ENCODE data around the gene CELSR1.

CELSR1 gene

DNA sequence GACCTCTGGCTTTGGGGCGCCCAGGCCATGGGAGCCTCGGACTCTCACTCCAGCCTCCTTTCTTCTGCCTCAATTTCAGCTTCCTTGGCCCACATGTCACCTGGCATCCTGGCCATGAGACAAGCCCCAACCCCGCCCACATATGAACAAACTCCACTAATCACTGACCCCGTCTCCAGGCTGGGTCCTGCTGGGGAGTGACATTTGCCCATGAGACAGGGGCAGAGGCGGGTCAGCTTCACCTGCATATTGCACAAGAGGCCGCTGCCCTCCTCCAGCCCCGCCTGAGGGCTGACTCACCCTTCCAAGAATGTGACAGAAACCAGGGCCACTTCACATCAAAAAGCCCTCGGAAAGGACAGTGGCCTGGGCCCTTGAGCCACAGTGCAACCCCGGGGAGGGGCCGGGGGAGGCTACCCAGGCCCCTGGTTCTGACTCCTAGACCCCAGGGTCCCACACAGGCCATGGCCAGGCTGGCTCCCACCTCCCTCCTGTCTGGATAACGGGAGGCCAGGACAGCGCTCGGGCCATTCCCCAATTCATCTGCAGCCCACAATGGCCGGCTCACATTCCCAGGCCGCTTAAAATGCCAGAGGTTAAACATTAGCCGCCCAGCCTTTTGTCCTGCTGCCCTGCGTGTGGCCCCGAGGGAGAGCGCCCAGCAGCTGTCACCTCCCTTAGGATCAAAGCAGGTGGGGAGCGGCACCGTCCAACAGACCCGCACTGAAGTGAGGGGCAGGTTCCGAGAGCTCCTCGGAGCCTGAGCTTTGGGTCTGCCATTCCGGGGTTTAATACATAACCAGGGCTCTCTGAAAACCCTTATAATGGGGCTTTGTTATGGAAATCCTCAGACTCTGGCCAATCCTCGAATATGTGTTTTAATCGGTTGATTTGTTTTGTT is 159.6 kb downstream of the CELSR1 start:
- peak; percentile 14 for DNase-seq (ENCODE audit: low read depth)

DNA sequence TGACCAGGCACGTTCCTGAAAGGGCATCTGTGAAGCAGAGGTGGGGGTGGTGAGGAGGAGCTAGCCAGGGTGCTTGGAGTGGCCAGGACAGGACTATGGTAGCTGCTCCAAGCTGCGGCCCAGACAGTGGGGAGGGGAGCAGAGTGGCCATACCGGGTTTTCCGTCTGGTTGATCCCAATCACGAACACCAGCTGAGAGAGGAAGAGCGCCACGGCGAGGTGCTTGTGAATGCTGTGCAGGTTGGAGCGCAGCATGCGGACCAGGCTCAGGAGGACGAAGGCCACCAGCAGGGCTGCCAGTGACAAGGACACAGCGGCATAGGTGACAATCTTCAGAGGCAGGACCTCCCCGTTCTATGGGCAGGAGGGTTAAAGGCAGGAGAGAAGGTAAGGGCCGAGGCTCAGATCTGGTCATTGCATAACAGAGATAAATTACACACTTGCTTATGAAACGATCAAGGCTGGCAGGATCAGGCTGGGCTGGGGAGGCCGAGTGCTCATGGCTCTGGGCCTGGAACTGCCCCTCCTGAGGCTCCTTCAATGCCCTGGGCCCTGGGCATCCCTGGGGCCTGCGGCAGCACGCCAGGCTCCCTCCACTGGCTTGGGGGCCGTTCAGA is 160.4 kb downstream of the CELSR1 start:
- DNase-seq (ENCODE audit: low read depth): no peak

DNA sequence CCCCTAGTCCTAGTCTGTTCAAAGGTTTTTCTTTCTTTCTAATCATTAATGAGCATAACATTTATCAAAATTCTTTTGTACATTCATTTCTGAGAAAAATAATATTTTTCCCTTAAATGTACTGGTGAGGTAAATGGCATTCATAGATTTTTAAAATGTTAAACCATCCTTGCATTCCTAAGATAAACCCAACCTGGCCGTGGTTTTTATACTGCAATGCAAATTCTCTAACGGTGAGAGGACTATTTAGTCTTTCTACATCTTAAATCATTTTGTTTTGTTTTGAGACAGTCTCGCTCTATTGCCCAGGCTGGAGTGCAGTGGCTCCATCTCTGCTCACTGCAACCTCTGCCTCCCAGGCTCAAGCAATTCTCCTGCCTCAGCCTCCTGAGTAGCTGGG is 161.3 kb downstream of the CELSR1 start:
- DNase-seq (ENCODE audit: low read depth): no peak

DNA sequence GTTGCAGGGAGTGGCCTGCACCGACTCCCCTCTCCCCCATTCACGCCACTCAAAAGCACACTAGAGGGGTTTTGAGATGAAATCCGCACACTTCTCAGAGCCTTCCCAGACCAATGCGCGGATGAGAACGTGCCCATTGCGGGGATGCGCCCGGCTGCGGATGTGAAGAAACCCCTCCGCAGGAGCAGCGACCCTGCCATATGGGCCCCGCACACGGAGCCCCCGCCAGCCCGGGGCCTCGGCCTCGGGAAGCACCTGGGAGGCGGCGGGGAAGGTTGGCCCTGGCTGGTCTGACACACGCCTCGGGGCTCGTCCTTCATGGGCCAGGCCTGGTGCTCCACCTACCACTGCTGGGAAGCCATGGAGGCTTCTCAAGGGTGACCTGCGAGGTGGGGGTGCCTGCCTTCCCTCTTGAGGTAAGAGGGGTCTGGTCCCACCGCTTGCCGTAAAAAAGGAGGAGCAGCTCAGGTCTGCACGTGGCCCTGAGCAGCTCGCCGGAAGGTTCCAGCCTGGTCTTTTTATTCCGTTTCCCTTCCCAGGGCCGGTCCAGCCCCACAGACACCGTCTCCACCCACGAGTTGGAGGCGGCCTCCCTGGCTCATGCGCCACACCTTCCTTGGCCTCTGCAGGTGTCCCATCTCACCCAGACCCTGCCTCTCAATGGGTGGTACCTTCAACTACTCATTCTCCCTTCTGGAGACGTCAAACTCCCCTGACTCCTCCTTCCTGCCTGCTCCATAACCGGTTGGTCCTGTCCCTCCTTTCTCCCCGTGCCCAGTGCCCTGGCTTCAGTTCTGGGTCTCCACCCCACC is 162.6 kb downstream of the CELSR1 start:
- no peak for DNase-seq (ENCODE audit: low read depth)

DNA sequence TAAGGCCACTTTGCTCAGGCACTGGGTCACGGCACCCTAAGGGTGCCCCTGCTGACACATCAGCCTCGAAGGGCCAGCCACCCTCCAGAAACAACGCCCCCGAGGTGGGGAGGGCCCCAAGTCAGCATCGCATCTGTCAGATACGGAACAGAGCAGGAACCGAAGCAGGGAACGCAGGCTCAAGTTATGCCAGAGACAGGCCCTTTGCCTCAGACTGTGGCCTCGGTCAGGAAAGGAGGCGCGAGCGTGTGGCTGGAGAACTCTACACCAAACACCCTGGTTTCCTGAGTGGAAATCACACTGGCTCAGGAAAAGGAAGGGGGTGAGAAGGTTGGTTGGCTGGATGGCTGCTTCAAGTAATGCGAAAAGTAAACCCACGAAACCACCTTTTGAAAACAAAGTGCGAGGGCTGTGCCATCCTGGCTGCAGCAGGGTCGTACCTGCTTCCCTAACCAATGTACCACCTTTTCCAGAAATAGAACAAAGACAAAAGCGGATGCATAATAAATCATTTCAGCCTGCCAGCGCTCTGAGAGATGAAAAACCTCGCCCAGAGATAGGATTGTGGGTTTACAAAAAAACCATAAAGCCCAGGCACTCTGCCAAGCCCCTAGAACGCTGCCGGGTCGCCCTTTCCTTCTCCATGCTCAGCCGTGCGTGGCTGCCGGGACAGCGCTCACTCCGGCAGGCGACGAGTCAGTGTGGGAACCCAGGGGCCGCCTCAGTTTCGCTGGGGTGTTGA is 163.3 kb downstream of the CELSR1 start:
- no peak for DNase-seq (ENCODE audit: low read depth)

DNA sequence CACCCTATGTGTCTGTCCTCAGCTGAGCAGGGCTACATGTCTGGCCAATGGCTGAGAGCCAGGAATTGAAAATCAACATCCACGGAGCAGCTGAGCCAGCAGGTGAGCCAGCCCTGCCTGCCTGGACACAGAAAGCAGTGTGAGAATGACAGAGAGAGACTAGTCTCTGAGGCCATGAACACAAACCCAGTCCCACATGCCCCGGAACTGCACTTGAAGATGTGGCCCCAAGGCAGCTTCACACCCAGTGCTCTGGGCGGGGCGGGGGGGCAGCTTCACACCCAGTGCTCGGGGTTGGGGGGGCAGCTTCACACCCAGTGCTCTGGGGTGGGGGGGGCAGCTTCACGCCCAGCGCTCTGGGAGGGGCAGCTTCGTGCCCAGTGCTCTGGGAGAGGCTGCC is 164.3 kb downstream of the CELSR1 start:
- no peak for DNase-seq (ENCODE audit: low read depth)

DNA sequence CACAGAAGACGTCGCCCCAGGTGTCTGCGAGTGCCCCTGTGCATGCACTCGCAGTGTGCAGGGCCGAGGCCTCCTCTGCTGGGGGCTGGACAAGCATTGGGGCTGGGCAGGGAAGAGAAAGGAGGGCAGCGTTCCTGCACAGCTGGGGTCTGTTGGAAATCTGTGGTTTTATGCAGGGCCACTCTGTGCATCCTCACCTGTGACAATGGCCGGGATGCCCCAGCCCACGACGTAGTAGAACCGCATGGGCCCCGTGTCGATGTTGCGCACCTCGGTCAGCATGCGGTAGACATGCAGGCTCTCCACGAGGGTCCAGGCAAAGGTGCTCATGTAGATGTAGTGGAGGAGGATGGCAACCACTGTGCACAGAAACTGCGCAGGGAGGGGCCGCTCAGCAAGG is 164.7 kb downstream of the CELSR1 start:
- no peak for DNase-seq (ENCODE audit: low read depth)

DNA sequence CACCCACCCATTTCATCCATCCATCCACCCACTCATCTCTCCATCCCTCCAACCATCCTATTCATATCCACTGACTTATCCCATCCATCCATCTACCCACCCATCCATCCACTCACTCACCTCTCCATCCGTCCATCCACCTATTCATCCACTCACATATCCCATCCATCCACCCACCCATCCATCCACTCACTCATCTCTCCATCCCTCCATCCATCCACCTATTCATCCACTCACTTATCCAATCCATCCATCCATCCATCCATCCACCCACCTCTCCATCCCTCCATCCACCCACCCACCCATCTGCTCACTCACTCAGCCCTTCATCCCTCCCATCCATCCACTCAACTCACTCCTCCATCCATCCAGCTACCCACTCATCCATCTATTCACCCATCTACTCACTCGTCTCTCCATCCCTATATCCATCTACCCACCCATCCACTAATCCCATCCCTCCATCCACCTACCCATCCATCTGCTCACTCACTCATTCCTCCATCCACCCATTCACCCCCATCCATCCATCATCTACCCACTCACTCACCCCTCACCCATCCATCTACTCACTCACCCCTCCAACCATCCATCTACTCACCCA is 165.7 kb downstream of the CELSR1 start:
- no peak for DNase-seq (ENCODE audit: low read depth)

DNA sequence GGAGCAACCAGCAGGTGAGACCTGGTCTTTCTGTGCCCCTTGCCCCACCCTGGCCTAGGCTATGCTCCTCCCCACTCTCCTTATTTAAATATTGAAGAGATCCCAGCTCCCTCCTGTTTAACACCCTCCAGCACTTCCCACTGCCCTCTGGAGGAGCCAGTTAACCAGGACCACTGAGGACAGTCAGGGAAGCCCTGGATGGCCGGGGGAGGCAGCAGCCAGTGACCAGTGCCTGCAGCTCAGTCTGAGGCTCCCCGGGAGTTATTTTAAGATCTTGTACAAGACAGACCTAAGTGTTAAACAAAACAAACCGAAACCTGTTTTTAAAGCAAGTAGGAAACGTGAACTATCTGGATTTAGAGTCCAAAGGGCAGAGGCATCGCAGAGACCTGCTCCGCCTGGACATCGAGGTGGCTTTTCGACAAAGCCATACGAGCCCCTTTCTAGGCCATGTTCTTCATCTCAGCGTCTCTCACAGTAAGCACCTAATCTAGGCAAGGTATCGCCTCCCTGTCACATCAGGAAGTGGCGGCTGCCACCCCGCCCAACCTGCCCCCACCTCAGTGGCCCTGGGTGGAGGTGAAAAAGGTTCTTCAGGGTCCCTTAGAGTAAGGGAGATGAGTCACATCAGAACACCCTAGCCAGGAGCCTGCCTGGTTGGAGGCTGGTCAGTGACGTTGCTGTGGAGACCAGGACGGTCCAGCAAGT is 166.7 kb downstream of the CELSR1 start:
- no peak for DNase-seq (ENCODE audit: low read depth)

DNA sequence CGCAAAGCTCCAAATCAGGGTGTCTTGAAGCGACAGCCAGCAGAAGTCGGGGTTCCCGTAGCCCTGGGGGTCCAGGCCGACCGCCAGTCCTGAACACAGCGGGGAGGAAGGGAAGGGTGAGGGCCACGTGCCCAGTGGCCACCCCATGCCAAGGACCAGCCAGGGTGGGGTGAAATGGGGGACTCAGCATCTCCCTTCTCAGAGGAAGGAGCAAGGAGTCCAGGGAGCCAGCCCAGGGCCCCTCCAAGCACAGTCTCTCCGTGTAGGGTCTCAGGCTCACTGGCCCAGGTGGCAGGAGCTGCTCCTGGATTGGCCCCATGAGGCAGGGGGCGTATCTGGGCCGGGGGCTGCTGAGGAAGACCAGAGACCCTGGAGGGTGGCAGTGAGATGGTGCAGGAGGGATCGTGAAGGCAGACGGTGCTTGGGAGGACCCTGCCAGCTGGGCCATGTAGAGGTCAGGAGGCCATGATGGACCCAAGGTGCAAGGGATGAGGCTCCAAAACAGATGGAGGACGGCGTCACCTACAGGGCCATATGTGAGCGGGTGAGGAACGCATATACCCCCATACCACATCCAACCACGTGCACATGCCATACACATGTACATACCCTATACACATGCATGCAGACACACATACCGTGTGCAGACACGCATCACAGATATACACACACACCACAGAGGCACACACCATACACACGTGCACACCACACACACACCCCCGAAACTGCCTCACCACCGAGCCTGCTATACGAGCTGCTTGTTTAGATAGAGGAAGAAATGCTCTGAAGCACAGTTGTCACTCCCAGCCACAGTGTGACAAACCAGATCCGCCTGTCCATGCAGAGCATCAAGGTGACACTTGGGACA is 167.5 kb downstream of the CELSR1 start:
- DNase-seq (ENCODE audit: low read depth): no peak

DNA sequence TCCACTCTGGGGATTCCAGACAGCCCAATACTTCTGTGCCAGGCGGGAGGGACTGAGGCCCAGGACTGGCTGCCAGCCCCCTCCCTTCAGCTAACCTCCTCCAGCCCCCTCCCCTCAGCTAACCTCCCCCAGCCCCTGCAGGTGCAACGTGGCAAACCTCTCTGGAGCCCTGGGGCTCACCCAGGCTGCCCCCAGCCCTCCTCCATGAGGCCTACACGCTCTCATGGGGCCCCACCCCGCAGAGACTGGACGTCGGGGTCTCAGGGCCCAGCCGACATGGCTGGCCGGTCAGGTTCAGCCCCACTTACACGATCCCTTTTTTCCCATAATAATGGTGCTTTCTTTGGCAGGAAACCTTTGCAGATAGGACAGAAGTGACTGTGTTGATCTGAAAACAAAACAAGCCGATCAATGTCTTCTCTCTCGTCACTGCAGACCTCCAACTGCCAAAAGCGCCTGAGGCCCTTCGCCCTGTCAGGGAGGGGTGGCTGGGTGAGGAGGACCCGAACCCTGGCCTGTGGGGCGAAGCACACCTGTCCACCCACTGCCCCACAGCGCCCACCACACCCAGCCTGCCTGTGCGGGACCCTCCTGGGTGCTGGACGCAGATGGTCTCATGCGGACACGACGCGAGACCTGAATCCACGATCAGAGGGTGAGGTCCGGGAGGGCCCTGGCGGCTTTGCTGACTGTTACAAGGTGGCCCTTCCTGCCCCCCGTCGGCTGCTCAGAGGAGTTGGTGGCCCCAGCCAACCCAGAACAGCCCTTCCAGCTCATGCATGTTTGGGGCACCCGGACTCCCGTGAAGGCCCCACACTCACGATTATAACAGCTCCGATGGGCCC is 168.3 kb downstream of the CELSR1 start:
- DNase-seq (ENCODE audit: low read depth): no peak

DNA sequence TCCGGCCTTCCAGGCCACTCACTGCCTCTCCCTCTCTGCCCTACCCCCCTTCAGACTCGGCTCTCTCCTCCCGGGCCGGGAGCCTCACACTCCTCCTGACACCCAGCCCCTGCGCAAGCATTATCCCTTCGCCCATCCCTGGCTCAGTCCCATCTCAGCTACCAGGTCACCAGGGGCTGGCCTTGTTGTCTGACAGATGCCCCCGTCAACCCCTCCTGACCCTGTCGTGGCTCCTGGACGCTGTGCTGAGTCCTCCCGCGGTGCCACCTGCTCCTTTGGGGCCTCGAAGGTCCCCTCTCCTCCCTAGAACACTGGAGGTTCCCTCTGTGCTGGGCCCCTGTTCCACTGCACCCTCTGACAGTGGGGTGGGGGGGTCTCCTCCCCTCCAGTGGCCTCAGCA is 169.0 kb downstream of the CELSR1 start:
- DNase-seq (ENCODE audit: low read depth): no peak

DNA sequence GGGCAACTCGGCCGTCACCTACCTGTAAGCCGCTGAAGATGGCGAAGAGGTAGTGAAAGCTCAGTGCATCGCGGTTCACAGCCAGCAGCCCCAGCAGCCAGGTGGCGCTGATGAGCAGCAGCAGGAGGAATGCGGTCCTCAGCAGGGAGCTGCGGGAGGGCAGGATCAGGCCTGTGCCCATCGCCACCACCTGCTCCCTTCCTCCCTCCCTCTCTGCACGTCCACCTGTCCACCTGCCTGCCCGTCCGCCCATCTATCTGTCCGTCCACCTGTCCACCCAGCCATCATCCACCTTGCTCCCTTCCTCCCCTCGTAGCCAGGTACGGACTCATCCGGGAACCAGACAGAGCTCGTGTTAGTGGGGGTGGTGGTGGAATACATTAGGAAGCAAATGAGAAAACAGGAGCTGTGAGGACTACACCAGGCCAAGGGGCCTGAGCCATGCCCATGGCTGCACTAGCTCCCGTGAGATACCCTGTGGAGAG is 169.7 kb downstream of the CELSR1 start:
- no peak for DNase-seq (ENCODE audit: low read depth)

DNA sequence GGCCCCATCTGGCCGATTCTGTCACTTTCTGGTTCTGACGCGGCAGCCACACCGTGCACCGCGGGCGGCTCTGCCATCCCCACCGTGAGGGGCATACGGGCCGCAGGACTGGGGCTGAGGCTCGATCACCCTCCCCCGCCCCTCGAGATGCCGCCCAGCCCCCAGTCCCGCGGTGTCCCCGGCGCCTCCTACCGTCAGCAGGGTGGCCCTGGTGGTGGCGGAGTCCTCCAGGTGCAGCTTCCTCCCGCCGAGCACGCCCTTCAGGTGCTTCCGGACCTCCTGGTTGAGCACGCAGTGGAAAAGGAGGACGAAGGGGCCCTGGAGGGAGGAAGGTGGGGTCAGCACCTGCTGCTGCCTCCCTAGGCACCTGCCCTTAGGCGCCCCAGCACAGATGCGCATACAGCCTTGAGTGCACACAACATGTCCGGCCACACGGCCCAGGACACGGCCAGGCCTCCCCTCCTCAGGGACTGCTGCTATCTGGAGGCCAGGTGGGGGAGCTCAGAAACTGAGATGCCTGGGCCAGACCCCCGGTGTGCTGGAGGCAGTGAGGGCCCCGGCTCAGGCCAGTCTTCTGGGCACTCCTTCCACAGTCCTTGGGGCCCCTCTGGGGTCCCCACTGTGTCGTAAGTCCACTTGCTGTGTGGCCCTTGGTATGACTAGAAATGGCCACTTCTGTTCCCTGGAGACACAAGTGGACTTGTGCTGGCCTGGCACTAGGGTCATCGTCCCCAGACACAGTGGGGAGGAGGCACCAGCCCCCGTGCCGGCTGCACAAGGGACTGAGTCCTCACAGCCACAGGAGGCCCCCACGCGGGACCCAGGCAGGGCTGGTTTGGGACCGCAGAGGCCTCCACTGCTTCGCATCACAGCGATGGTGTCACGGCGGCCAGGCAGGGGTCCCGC is 170.4 kb downstream of the CELSR1 start:
- DNase-seq (ENCODE audit: low read depth): no peak

DNA sequence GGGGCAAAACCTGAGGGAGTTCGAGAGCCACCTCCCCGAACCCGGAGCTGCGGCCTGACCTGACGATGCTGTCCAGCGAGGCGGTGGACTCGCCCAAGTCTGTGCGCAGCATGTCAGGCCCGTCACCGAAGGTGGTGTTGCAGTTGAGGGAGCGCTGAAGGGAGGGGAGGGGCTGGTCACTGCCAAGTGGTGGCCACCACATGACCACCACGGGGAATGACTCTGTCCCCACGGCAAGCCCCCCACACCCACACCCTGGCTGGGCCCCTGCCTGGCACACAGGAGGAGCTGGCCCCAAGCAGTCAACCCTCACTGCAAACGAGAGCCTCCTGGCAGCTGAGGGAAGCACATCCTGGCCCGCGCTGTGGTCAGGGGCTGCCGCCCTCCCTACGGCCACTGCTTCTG is 171.1 kb downstream of the CELSR1 start:
- no peak for DNase-seq (ENCODE audit: low read depth)

DNA sequence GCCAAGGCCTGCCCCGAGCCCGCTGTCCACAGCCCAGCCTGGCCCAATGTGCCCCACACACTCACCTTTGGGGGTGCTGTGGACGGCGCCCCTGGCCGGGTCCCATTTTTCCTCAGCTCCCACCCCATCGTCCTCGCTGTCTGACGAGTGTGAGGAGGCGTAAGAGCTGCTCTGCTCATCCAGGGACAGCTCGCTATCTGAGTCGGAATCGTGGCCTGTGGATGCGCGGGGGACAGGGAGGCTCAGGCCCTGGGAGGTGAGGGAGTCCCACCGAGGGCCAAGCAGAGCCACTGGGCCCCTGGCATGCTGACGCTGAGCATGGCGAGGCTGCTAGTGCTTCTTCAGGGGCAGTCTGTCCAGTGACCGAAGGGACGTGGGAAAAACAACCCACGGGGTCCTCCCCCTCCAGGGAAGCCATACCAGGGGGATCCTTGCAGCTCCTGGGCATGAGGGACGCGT is 172.2 kb downstream of the CELSR1 start:
- DNase-seq (ENCODE audit: low read depth): no peak

DNA sequence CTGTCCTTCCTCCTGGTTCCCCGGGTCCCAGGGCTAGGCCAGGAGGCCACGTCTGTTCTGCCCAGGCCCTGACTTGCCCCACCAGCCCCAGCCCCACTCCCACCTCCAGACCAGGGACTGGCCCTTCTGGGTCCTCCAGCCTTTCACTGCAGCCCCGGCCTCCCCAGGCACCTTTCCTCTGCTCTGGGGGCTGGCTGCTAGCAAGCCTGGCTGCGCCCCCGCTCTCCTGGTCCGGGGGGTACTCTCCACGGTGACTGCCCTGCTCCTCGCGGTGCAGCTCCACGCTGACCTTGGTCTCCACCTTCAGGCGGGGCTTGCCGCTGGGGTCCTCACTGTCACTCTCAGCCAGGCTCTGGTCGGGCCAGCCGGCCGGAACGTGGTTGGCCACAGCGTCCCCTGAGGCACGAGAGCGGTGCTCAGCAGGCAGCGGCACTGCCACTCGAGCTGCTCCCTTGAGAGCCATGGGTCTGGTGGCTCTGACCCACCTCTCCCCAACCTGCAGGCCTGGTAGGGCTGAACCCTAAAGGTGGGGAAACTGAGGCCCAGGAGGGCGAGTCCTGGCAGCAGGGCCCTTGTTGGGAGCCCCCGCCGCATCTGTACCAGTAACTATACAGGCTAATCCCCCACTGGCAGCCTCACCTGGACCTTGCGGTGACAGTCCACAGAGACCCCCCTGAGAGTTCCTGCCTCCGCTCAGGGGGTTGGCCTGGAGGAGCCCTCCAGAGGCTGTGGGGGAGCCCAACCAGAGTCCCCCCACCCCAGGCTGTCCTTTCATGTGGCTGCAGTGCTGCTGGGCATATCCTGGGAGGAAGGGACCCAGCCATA is 172.9 kb downstream of the CELSR1 start:
- DNase-seq (ENCODE audit: low read depth): no peak
